Left lobe of liver (tissue), 2 donors: ENCODE data around the gene DOCK1. TPM values are rescaled to one million over a fixed set of nuclear protein-coding genes. Genes with fewer than 3 reads are reported as not detected.
"Not testable (repeated sequence)": the region's sequence is repeated elsewhere in the genome, so short reads cannot be mapped to it uniquely, and the experiment has no call there.

Experiments used
- ATAC-seq: fragments of 200-7000 bp; cut with Tn5 transposase; one replicate; pipeline ENCODE4 v1.9.1; 2020; ENCODE audit warnings: mild to moderate bottlenecking, moderate library complexity
- DNase-seq: peaks from one replicate; pipeline ENCODE4 v3.0.0-alpha.2; 2020; ENCODE audit warnings: low spot score
- total RNA-seq: library from RNA; stranded (reverse); gene quantifications from one replicate; pipeline ENCODE4 v1.2.1, GENCODE V29; 2021
- donor health status: DM: no; HTN: no; CAD: no; lungs with moderate emphysema.
- donor health status: DM: no; HTN: yes; CAD: no.

Gene DOCK1
- total RNA-seq, 1 donor from 2014 or later: 14.7 TPM

- DNase-seq: no peak
- no peak for ATAC-seq
Observed at GRCh38 chr10:127292888-127293287, 387.7 kb downstream of the DOCK1 start.

- ATAC-seq (no peak), DNase-seq (no peak)
Observed at GRCh38 chr10:127293640-127294039, 388.4 kb downstream of the DOCK1 start.

- DNase-seq: peak; percentile 28
- ATAC-seq: no peak
Observed at GRCh38 chr10:127296696-127297095, 391.5 kb downstream of the DOCK1 start.

- DNase-seq (no peak), ATAC-seq (no peak)
Observed at GRCh38 chr10:127298381-127298780, 393.2 kb downstream of the DOCK1 start.

GRCh38 chr10:127299192-127299591 is 394.0 kb downstream of the DOCK1 start:
- not testable (repeated sequence) for DNase-seq, ATAC-seq

- DNase-seq (no peak), ATAC-seq (peak; percentile 43)
Observed at GRCh38 chr10:127299956-127300689, 394.9 kb downstream of the DOCK1 start.

GRCh38 chr10:127300868-127301321 is 395.7 kb downstream of the DOCK1 start:
- DNase-seq (no peak), ATAC-seq (peak; percentile 89)

GRCh38 chr10:127302343-127302742 is 397.1 kb downstream of the DOCK1 start:
- DNase-seq (no peak), ATAC-seq (no peak)

GRCh38 chr10:127303105-127303504 is 397.9 kb downstream of the DOCK1 start:
- DNase-seq (no peak), ATAC-seq (no peak)

- ATAC-seq: no peak
- DNase-seq: no peak
Observed at GRCh38 chr10:127303746-127304145, 398.5 kb downstream of the DOCK1 start.

- DNase-seq (no peak), ATAC-seq (no peak)
Observed at GRCh38 chr10:127306479-127306878, 401.3 kb downstream of the DOCK1 start.

- DNase-seq (no peak), ATAC-seq (no peak)
Observed at GRCh38 chr10:127307338-127307737, 402.1 kb downstream of the DOCK1 start.

GRCh38 chr10:127308031-127308430 is 402.8 kb downstream of the DOCK1 start:
- DNase-seq: no peak
- no peak for ATAC-seq

GRCh38 chr10:127309619-127310018 is 404.4 kb downstream of the DOCK1 start:
- DNase-seq, ATAC-seq: not testable (repeated sequence)

GRCh38 chr10:127310430-127310829 is 405.2 kb downstream of the DOCK1 start:
- no peak for ATAC-seq

GRCh38 chr10:127310923-127311322 is 405.7 kb downstream of the DOCK1 start:
- DNase-seq (no peak), ATAC-seq (no peak)

More at GRCh38 chr10:127310430-127310829, 405.2 kb downstream of the DOCK1 start:
- no peak for DNase-seq

GRCh38 chr10:127313996-127314700 is 408.9 kb downstream of the DOCK1 start:
- ATAC-seq (no peak), DNase-seq (no peak)

GRCh38 chr10:127314797-127315196 is 409.6 kb downstream of the DOCK1 start:
- ATAC-seq (no peak), DNase-seq (no peak)

GRCh38 chr10:127315888-127316287 is 410.7 kb downstream of the DOCK1 start:
- no peak for DNase-seq
- no peak for ATAC-seq

- ATAC-seq (no peak), DNase-seq (no peak)
Observed at GRCh38 chr10:127318396-127318795, 413.2 kb downstream of the DOCK1 start.

- DNase-seq (no peak), ATAC-seq (no peak)
Observed at GRCh38 chr10:127319271-127319670, 414.0 kb downstream of the DOCK1 start.

- ATAC-seq (peak; percentile 52), DNase-seq (no peak)
Observed at GRCh38 chr10:127319691-127320090, 414.5 kb downstream of the DOCK1 start.
